Transverse colon (tissue), 4 donors: Measurements from ENCODE around the gene HTT-AS. TPM values are rescaled to one million over a fixed set of nuclear protein-coding genes. Genes with fewer than 3 reads are reported as not detected.

Source experiments
- DNase-seq: peaks from one replicate; pipeline ENCODE4 v3.0.0-alpha.2; 2019
- H3K27ac ChIP-seq, 4 donors: fragments of 200-600 bp; sonication (generic); 2 replicates each; pipeline ENCODE4 v1.5.1; 2016 to 2018; ENCODE audit warnings: inconsistent platforms in 4 of 4
- H3K27me3 ChIP-seq: fragments of 200-600 bp; sonication (generic); 2 replicates; pipeline ENCODE4 v1.5.1; 2017; ENCODE audit warnings: inconsistent platforms
- H3K36me3 ChIP-seq, 4 donors: fragments of 200-600 bp; sonication (generic); 2 replicates each; pipeline ENCODE4 v1.5.1; 2017 to 2019; ENCODE audit warnings: inconsistent platforms in 4 of 4
- H3K4me1 ChIP-seq, 4 donors: fragments of 200-600 bp; sonication (generic); 2 replicates each; pipeline ENCODE4 v1.5.1; 2017 to 2020; ENCODE audit warnings: inconsistent platforms in 4 of 4
- H3K4me3 ChIP-seq, 4 donors: fragments of 200-600 bp; sonication (generic); 1 replicate in 1 of 4; 2 replicates in 3 of 4; pipeline versions ENCODE4 v1.5.1 to v1.6.1; 2017 to 2019; ENCODE audit warnings: inconsistent platforms in 4 of 4
- H3K9me3 ChIP-seq, 2 donors: fragments of 200-600 bp; sonication (generic); 2 replicates each; pipeline ENCODE4 v1.5.1; 2017 to 2019; ENCODE audit warnings: inconsistent platforms in 2 of 2
- EP300 ChIP-seq: sonication (generic); formaldehyde crosslinking; IDR thresholded peaks from one replicate; pipeline ENCODE4 v1.6.1; 2017; ENCODE audit warnings: antibody characterized with exemption, low read depth
- POLR2A ChIP-seq: fragments of 450-650 bp; IDR thresholded peaks from one replicate; pipeline ENCODE4 v1.6.1; 2016; ENCODE audit warnings: antibody characterized with exemption, mild to moderate bottlenecking, moderate library complexity
- POLR2AphosphoS5 ChIP-seq, 3 donors: sonication (generic); formaldehyde crosslinking; IDR thresholded peaks; one replicate each; pipeline ENCODE4 v1.6.1; 2016; ENCODE audit warnings: antibody characterized with exemption in 3 of 3
- WGBS, 2 donors: methylation state at CpG; one replicate each; pipeline ENCODE4 v1.1.5; 2018; ENCODE audit warnings: low coverage in 1 of 2; 5-methylcytosine and 5-hydroxymethylcytosine counted together
- in situ Hi-C, 4 donors: fragments of 200-750 bp; cut with MboI; loops; one replicate each; pipeline versions ENCODE4 v1.15.0 to v1.15.1; 2017; ENCODE audit warnings: low sequenced_read_pairs in 3 of 4, low pct_ligation_motif_present in 1 of 4, low pct_unique_long_range_greater_than_20kb in 1 of 4
- intact Hi-C: fragments of 100-400 bp; cut with DNase I; formaldehyde crosslinking; loops from one replicate; pipeline ENCODE4 v1.15.1; 2023; ENCODE audit warnings: low total_unique reads
- total RNA-seq, 4 donors: library from RNA; depleted of rRNA; stranded (reverse); fragments of >200 nt; gene quantifications; one replicate each; pipeline ENCODE4 v1.1.0, GENCODE V29; 2016
- TF ChIP-seq, protein P1 (sequence below), 5 experiments: fragments of 200-600 bp in 3 of 5; fragments of 450-650 bp in 2 of 5; sonication (generic) in 3 of 5; IDR thresholded peaks; 1 replicate in 2 of 5; 2 replicates in 3 of 5; pipeline ENCODE4 v1.5.1; 2016 to 2017; ENCODE audit warnings: antibody characterized with exemption in 5 of 5, inconsistent platforms in 3 of 5, mild to moderate bottlenecking in 2 of 5, moderate library complexity in 1 of 5

HTT-AS gene
- total RNA-seq, 4 donors from 2014 or later: not detected

DNA sequence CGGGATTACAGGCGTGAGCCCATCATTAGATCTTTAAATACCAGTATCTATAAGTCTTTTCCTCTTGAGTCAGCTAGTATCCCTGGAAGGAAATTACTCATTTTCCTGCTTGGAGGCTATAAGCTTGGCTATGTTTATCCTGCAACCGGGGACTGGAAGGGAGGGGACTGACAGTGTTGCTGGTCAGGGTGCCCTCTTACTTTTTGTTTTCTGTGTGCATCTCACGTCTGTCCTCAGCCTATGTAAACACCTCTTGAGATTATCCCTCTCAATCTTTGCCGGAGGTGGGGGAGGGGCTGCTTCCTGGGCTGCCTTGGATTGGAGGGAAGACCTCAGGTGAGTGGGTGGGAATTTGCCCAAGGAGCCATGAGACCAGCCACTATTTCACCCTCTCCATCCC lies 37.1 kb upstream of the HTT-AS start:
- no peaks in the 10 kb centered on the region for H3K9me3 ChIP-seq
- intact Hi-C loops (no loop called here), in situ Hi-C loops (no loop called here)
- WGBS, 2 donors: 68 to 82% methylated on average over 2 to 5 of the region's 5 CpGs
- no peak overlapping the region for H3K4me3 ChIP-seq
- peaks cover 0 to 54% (median 8%) of the 10 kb centered on the region in 4 donors for H3K36me3 ChIP-seq
- no peak for DNase-seq
- H3K27me3 ChIP-seq: no peaks in the 10 kb centered on the region
- peaks cover 0 to 11% (median 0%) of the 10 kb centered on the region in 4 donors for H3K4me1 ChIP-seq
- TF ChIP-seq EP300: no peak
- no peak for TF ChIP-seq POLR2A
- TF ChIP-seq, protein P1, sequence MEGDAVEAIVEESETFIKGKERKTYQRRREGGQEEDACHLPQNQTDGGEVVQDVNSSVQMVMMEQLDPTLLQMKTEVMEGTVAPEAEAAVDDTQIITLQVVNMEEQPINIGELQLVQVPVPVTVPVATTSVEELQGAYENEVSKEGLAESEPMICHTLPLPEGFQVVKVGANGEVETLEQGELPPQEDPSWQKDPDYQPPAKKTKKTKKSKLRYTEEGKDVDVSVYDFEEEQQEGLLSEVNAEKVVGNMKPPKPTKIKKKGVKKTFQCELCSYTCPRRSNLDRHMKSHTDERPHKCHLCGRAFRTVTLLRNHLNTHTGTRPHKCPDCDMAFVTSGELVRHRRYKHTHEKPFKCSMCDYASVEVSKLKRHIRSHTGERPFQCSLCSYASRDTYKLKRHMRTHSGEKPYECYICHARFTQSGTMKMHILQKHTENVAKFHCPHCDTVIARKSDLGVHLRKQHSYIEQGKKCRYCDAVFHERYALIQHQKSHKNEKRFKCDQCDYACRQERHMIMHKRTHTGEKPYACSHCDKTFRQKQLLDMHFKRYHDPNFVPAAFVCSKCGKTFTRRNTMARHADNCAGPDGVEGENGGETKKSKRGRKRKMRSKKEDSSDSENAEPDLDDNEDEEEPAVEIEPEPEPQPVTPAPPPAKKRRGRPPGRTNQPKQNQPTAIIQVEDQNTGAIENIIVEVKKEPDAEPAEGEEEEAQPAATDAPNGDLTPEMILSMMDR (IDR thresholded peaks at IDR 0.05): no peak
- TF ChIP-seq POLR2AphosphoS5 (IDR thresholded peaks at IDR 0.05): no peak
- peak overlapping the region in 3 of 4 donors; percentile 9 to 36 (median 30) for H3K27ac ChIP-seq

DNA sequence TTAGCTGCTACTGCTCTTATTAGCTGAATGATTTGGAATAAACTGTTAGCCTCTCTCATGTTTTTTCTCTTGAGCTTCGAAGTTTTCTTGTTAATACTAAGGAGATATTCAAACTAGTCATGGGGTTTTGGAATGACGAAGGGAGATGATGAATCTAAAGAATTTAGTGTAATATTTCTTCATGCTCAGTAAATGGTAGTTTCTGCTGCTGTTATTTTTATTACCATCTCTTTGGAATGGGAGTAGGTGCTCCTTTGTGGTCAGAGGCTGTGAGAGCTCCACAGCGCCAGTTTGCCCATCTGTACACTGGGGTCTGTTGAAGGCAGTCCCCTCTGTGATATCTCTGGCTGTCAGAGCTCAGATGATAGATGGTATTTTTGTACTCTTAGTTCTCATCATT lies 33.9 kb upstream of the HTT-AS start:
- H3K4me1 ChIP-seq: peaks cover 0 to 13% (median 0%) of the 10 kb centered on the region in 4 donors

DNA sequence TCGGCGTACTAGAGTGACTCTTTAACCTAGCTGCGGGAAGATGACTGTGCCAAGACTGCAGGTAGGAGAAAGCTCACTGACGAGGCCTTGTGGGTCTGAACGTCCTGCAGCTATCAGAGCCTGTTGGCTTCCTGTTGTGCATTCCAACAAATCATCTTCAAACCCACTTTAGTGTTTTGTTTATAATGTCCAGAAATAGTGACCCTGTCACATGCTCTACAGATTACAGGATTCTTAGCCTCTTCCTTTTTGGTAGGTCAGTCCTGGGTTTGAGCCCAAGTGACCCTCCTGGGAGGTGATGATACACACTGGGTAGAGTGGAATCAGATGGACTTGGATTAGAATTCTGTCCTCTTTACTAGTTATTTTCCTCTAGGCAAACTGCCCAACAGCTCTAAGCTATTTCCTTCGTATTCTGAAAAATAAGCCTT lies 33.4 kb upstream of the HTT-AS start:
- H3K27me3 ChIP-seq: no peaks in the 10 kb centered on the region
- H3K4me3 ChIP-seq: no peak overlapping the region
- no peak for TF ChIP-seq POLR2AphosphoS5 (IDR thresholded peaks at IDR 0.05)
- no peak for TF ChIP-seq EP300
- TF ChIP-seq, protein P1 (IDR thresholded peaks at IDR 0.05): no peak
- no peak for TF ChIP-seq POLR2A
- DNase-seq: no peak
- 76 to 77% methylated on average over 3 to 6 of the region's 6 CpGs for WGBS, 2 donors
- in situ Hi-C loops (no loop called here), intact Hi-C loops (loop anchor here (5.0 kb wide), 1 partner anchor 335 kb away; the partner anchor contains the start of gene HGFAC)
- peaks cover 0 to 13% (median 0%) of the 10 kb centered on the region in 4 donors for H3K4me1 ChIP-seq
- peak overlapping the region; percentile 31 to 55 (median 49) for H3K27ac ChIP-seq
- no peaks in the 10 kb centered on the region for H3K9me3 ChIP-seq
- H3K36me3 ChIP-seq: peaks cover 0 to 46% (median 0%) of the 10 kb centered on the region in 4 donors

More for the DNA sequence above, 33.9 kb upstream of the HTT-AS start:
- no peak for DNase-seq
- in situ Hi-C loops (no loop called here), intact Hi-C loops (loop anchor here (5.0 kb wide), 1 partner anchor 334 kb away; the partner anchor contains the start of gene HGFAC)
- Histone ChIP-seq H3K27ac (peak overlapping the region; percentile 31 to 55 (median 49)), H3K4me3 (no peak overlapping the region), H3K9me3 (no peaks in the 10 kb centered on the region), H3K36me3 (peaks cover 0 to 48% (median 0%) of the 10 kb centered on the region in 4 donors), H3K27me3 (no peaks in the 10 kb centered on the region)
- TF ChIP-seq, protein P1 (IDR thresholded peaks at IDR 0.05): no peak
- TF ChIP-seq POLR2A: no peak
- no peak for TF ChIP-seq EP300
- no peak for TF ChIP-seq POLR2AphosphoS5 (IDR thresholded peaks at IDR 0.05)
- 71 to 84% methylated on average over 2 to 3 of the region's 3 CpGs for WGBS, 2 donors

DNA sequence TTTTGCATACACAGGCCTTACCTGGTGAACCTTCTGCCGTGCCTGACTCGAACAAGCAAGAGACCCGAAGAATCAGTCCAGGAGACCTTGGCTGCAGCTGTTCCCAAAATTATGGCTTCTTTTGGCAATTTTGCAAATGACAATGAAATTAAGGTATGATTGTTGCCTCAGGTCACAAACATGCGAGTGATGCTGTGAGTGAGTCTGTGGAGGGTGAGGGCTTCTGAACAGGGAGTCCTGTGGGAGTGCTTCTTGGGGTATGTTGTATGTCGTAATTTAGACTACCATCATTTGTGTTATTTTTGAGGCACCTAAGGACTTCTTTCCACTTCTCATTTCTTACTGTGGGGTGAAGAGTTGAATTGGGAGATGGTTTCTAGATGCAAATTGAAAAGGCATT lies 32.9 kb upstream of the HTT-AS start:
- H3K27me3 ChIP-seq: no peaks in the 10 kb centered on the region
- no peak overlapping the region for H3K4me3 ChIP-seq
- TF ChIP-seq POLR2A (no peak), EP300 (no peak), POLR2AphosphoS5 (IDR thresholded peaks at IDR 0.05) (no peak)
- TF ChIP-seq, protein P1 (IDR thresholded peaks at IDR 0.05): no peak
- intact Hi-C loops: loop anchor here (5.0 kb wide), 1 partner anchor 335 kb away; the partner anchor contains the start of gene HGFAC
- peak overlapping the region; percentile 31 to 55 (median 49) for H3K27ac ChIP-seq
- in situ Hi-C loops: no loop called here
- 93 to 94% methylated on average over 5 of the region's 5 CpGs for WGBS, 2 donors
- H3K9me3 ChIP-seq: no peaks in the 10 kb centered on the region
- H3K36me3 ChIP-seq: peaks cover 0 to 46% (median 0%) of the 10 kb centered on the region in 4 donors
- no peak for DNase-seq
- H3K4me1 ChIP-seq: peaks cover 0 to 13% (median 0%) of the 10 kb centered on the region in 4 donors
